Activated CD4-positive, alpha-beta memory T cell treated with anti-CD3 and anti-CD28 coated beads for 36 hours (primary cell): Measurements from ENCODE around the gene PID1. TPM values are rescaled to one million over a fixed set of nuclear protein-coding genes. Genes with fewer than 3 reads are reported as not detected.
"Not testable (repeated sequence)": the region's sequence is repeated elsewhere in the genome, so short reads cannot be mapped to it uniquely, and the experiment has no call there.

Source experiments
- CTCF ChIA-PET: fragments of 350-600 bp; sonication (Branson Sonifier 250); formaldehyde crosslinking; loops from one replicate; lab custom pipeline; 2021; ENCODE audit warnings: antibody characterized with exemption, inconsistent platforms; lab: Charles Lee
- POLR2A ChIA-PET: fragments of 350-600 bp; sonication (Branson Sonifier 250); formaldehyde crosslinking; loops from one replicate; lab custom pipeline; 2021; ENCODE audit warnings: antibody characterized with exemption; lab: Charles Lee
- DNase-seq: peaks from one replicate; pipeline ENCODE4 v3.0.0-alpha.2; 2020
- H3K27ac Mint-ChIP-seq: one replicate; pipeline ENCODE4 v1.8.0; 2021; ENCODE audit warnings: mixed read lengths
- H3K27me3 Mint-ChIP-seq: one replicate; pipeline ENCODE4 v1.8.0; 2021; ENCODE audit warnings: mixed read lengths
- H3K36me3 Mint-ChIP-seq: one replicate; pipeline ENCODE4 v1.8.0; 2021; ENCODE audit warnings: mixed read lengths
- H3K4me1 Mint-ChIP-seq: one replicate; pipeline ENCODE4 v1.8.0; 2021; ENCODE audit warnings: low read depth, mixed read lengths
- H3K4me3 Mint-ChIP-seq: one replicate; pipeline ENCODE4 v1.8.0; 2021; ENCODE audit warnings: mild to moderate bottlenecking, mixed read lengths
- H3K9me3 Mint-ChIP-seq: one replicate; pipeline ENCODE4 v1.8.0; 2021; ENCODE audit warnings: mixed read lengths
- intact Hi-C: fragments of 100-400 bp; cut with micrococcal nuclease; formaldehyde crosslinking; loops from one replicate; pipeline ENCODE4 v1.15.1; 2023
- total RNA-seq, 2 experiments: library from RNA; stranded (reverse); gene quantifications; one replicate each; pipeline ENCODE4 v1.2.3, GENCODE V29; 2021

PID1 gene
- total RNA-seq, 2 experiments from 2014 or later, result not detected

DNA sequence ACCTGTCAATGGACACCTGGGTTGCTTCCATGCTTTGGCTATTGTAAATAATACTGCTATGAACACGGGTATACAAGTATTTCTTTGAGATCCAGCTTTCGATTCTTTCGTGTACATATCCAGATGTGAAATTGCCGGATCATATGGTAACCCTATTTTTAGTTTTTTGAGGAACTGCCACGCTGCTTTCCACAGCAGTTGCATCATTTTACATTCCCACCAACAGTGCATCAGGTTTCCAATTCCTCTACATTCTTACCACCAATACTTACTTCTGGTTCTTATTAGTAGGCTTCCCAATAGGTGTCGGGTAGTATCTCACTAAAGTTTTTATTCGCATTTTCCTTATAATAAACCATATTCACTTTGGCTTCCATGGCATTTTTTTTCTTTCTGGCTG is 69.6 kb downstream of the PID1 start:
- CTCF ChIA-PET, result no interaction called here
- no peak for DNase-seq
- no peaks in the 10 kb centered on the region for H3K27me3 Mint-ChIP-seq
- H3K36me3 Mint-ChIP-seq, result no peaks in the 10 kb centered on the region
- intact Hi-C loops, result no loop called here
- POLR2A ChIA-PET, result no interaction called here
- H3K27ac Mint-ChIP-seq, result no peak overlapping the region
- no peaks in the 10 kb centered on the region for H3K4me1 Mint-ChIP-seq
- no peaks in the 10 kb centered on the region for H3K9me3 Mint-ChIP-seq
- H3K4me3 Mint-ChIP-seq, result no peak overlapping the region

DNA sequence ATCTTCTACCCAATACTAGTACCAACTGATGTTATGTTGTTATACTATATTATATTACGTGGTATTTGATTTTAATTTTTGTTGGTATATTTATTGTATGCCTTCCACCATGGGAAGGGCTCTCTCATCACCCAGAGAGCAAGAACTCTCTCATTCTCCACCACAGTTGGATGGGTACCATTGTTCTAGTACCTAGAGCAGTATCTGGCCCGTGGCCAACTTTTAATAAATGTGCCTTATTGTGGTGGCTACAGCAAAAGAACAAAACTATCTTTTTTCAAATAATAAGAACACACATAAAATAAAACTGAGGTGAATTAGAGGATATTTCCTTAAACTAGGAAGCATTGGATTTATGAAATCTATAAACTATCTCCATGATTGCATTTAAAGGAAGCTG is 71.8 kb downstream of the PID1 start:
- Mint-ChIP-seq H3K27me3 (no peaks in the 10 kb centered on the region), H3K4me1 (no peaks in the 10 kb centered on the region), H3K36me3 (no peaks in the 10 kb centered on the region), H3K4me3 (no peak overlapping the region), H3K27ac (no peak overlapping the region), H3K9me3 (no peaks in the 10 kb centered on the region)
- intact Hi-C loops, result no loop called here
- ChIA-PET CTCF (no interaction called here), POLR2A (no interaction called here)
- DNase-seq, result no peak

DNA sequence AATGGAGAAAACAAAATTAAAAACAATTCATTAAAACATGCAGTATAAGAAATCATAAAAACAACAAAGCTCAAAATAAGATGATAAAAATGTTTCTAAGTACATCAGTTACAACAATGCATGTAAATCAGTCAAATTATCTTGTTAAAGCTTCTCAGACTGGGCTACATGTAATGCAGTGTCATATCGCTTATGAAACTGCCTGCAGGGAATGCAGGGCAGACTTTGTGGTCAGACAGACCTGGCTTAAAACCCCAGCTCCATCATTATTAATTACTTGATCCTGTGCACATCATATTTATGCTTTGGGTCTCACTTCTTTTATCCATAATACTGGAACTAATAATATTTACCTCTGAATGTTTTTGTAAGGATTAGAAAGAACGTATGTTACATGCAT is 74.6 kb downstream of the PID1 start:
- DNase-seq, result no peak
- ChIA-PET CTCF (no interaction called here), POLR2A (no interaction called here)
- no peaks in the 10 kb centered on the region for H3K36me3 Mint-ChIP-seq
- no peak overlapping the region for H3K27ac Mint-ChIP-seq
- no peaks in the 10 kb centered on the region for H3K27me3 Mint-ChIP-seq
- intact Hi-C loops, result no loop called here
- H3K4me3 Mint-ChIP-seq, result no peak overlapping the region
- no peaks in the 10 kb centered on the region for H3K9me3 Mint-ChIP-seq
- H3K4me1 Mint-ChIP-seq, result no peaks in the 10 kb centered on the region

DNA sequence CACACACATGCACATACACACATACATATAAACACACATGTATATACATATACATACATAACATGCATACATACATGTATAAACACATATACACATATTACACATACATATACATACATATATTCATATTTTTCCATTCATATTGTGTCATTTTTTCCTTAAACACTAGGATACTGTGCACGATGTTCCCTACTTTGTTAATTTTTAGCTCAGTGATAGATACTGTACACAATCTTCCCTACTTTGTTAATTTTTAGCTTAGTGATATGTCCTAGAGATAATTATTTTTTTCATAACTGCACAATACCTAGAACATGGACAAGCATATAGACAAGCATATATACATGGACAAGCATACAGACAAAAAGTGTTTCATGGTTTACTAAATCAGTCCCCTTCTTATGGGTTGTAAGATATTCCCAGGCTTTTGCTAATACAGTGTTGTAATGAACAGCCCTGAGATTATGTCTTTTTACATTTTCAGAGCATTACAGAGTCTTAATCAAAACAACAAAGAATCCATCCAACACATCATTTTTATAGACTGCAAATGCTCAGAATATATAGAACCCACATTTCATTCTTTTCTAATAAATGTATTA is 75.6 kb downstream of the PID1 start:
- Mint-ChIP-seq H3K27me3 (no peaks in the 10 kb centered on the region), H3K4me1 (no peaks in the 10 kb centered on the region), H3K9me3 (no peaks in the 10 kb centered on the region), H3K4me3 (no peak overlapping the region), H3K27ac (no peak overlapping the region), H3K36me3 (no peaks in the 10 kb centered on the region)
- ChIA-PET CTCF (no interaction called here), POLR2A (no interaction called here)
- intact Hi-C loops, result no loop called here
- DNase-seq, result no peak

DNA sequence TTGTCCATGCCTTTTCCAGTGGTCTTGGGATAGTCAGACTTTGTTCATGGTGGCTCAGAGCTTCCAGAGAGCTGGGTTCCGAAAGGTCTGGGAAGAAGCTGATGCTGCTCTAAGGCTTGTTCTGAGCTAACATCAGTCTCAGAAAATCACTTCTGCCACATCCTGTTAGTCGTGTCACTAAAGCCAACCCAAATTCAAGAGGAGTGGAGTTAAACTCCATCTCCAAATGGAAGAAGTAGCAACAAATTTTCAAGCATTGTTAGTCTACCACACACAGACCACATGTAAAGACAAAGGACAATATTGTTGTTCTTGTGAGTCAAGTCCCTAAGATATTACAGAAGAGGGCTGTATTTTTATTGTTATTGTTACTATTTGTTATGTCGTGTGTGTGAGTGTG is 77.8 kb downstream of the PID1 start:
- Mint-ChIP-seq H3K27me3 (no peaks in the 10 kb centered on the region), H3K4me3 (no peak overlapping the region), H3K9me3 (no peaks in the 10 kb centered on the region), H3K4me1 (no peaks in the 10 kb centered on the region), H3K27ac (no peak overlapping the region), H3K36me3 (no peaks in the 10 kb centered on the region)
- DNase-seq, result no peak
- POLR2A ChIA-PET, result no interaction called here
- intact Hi-C loops, result no loop called here
- CTCF ChIA-PET, result no interaction called here

DNA sequence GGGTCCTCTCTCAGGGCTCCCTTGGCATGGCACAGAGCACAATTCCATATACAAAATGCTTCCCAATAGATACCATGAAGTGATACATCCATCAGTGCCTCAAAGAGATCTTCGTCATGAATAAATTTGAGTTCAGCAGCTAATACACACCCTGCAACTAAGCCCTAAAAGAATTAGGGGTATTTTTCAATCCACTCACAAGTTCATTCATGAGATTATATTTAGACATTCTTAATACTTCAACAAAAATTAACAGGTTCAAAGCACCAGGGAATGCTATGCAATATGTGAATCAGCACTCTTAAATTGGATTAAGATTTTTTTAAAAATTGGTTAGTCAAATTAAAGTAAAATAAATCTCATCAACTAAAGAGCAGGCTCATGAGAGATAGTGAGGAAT is 79.7 kb downstream of the PID1 start:
- ChIA-PET POLR2A (no interaction called here), CTCF (no interaction called here)
- Mint-ChIP-seq H3K4me3 (no peak overlapping the region), H3K9me3 (peaks cover 15% of the 10 kb centered on the region), H3K27ac (no peak overlapping the region), H3K27me3 (no peaks in the 10 kb centered on the region), H3K4me1 (no peaks in the 10 kb centered on the region), H3K36me3 (peaks cover 4% of the 10 kb centered on the region)
- intact Hi-C loops, result no loop called here
- no peak for DNase-seq

DNA sequence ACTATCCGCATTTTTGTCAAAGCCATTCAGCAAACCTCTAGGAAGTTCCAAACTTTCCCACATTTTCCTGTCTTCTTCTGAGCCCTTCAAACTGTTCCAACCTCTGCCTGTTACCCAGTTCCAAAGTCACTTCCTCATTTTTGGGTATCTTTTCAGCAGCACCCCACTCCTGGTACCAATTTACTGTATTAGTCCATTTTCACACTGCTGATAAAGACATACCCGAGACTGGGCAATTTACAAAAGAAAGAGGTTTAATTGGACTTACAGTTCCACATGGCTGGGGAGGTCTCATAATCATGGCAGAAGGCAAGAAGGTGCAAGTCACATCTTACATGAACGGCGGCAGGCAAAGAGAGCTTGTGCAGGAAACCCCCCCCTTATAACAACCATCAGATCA is 84.0 kb downstream of the PID1 start:
- CTCF ChIA-PET, H3K27ac Mint-ChIP-seq, H3K27me3 Mint-ChIP-seq, DNase-seq, intact Hi-C loops, POLR2A ChIA-PET, H3K4me1 Mint-ChIP-seq, H3K4me3 Mint-ChIP-seq, H3K36me3 Mint-ChIP-seq: not testable (repeated sequence)
- H3K9me3 Mint-ChIP-seq, result peaks cover 19% of the 10 kb centered on the region

DNA sequence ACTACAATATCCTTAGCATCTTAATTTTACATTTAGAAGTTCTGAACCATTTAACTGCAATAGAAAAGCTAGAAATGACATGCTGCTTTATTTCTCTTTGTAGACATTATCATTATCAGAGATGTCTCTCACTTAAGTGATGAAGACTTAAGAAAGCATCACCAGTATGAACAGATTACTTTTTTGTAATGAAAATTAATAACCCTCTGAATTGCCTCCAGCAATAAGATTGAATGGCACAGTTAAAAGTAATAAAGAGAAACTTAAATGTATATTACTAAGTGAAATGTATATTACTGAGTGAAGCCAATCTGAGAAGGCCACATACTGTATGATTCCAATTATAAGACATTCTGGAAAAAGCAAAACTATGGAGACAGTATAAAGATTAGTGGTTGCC is 89.4 kb downstream of the PID1 start:
- Mint-ChIP-seq H3K27me3 (no peaks in the 10 kb centered on the region), H3K9me3 (peaks cover 11% of the 10 kb centered on the region), H3K27ac (no peak overlapping the region), H3K4me3 (no peak overlapping the region), H3K4me1 (no peaks in the 10 kb centered on the region), H3K36me3 (no peaks in the 10 kb centered on the region)
- intact Hi-C loops, result no loop called here
- no peak for DNase-seq
- CTCF ChIA-PET, result no interaction called here
- POLR2A ChIA-PET, result no interaction called here

DNA sequence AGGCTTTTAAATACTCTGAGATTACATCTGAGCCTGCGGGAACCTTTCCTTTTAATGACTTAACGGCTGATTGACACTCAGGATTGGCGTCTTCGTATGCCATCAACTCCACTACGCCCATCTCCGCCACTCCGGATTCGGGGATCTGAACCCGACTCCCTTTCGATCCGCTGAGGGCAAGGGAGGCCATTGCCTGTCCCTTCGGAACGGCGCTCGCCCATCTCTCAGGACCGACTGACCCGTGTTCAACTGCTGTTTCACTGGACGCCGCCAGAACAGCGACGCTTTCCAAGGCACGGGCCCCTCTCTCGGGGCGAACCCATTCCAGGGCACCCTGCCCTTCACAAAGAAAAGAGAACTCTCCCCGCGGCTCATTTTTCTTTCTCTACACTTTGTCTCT is 90.4 kb downstream of the PID1 start:
- CTCF ChIA-PET, result no interaction called here

DNA sequence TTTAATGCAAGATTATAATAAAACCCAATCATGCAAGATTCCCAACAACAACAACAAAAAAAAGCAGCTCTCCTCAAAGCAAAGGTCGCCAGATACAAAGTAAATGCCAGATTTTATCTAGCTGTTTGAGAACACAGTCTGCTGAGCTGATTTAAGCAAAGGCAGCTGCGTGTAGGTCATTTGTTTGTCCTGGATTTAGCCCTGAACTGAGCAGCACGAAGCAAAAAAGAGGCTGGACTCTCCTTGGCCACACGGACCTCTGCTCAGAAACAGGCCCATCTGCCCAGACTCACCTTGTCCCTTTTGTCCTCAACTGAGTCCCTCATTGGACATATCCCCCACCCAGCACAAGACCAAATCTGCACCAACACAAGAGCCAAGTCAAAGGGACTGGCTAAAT is 91.5 kb downstream of the PID1 start:
- H3K27ac Mint-ChIP-seq, result no peak overlapping the region

More for the DNA sequence above, 90.4 kb downstream of the PID1 start:
- no peaks in the 10 kb centered on the region for H3K4me1 Mint-ChIP-seq
- peaks cover 7% of the 10 kb centered on the region for H3K9me3 Mint-ChIP-seq
- H3K27ac Mint-ChIP-seq, result no peak overlapping the region
- H3K36me3 Mint-ChIP-seq, result no peaks in the 10 kb centered on the region
- no peaks in the 10 kb centered on the region for H3K27me3 Mint-ChIP-seq
- no peak overlapping the region for H3K4me3 Mint-ChIP-seq
- no peak for DNase-seq
- POLR2A ChIA-PET, result no interaction called here
- intact Hi-C loops, result no loop called here

DNA sequence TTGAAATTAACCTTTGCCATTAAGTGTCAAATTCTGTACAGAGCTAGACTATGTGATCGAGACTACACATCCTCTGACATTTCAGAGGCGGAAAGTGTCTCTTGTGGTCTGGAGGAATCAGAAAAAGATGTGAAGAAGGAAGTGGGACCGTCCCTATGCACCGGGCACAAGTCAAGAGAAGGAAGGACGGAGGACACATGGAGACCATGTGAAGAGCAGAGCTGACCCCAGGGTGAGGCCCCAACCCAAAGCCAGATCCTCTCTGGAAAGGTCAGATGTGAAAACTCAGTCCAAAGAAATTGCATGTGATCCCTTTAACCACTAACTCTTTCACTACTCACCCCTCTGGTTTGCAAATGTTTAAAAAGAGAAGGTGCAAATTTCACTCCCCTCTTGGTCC is 92.4 kb downstream of the PID1 start:
- Mint-ChIP-seq H3K27ac (no peak overlapping the region), H3K27me3 (no peaks in the 10 kb centered on the region), H3K36me3 (no peaks in the 10 kb centered on the region), H3K4me1 (no peaks in the 10 kb centered on the region), H3K9me3 (peaks cover 8% of the 10 kb centered on the region), H3K4me3 (no peak overlapping the region)
- no peak for DNase-seq
- ChIA-PET POLR2A (no interaction called here), CTCF (no interaction called here)
- intact Hi-C loops, result no loop called here

More for the DNA sequence above, 91.5 kb downstream of the PID1 start:
- H3K4me1 Mint-ChIP-seq, result no peaks in the 10 kb centered on the region
- DNase-seq, result no peak
- ChIA-PET POLR2A (no interaction called here), CTCF (no interaction called here)
- peaks cover 5% of the 10 kb centered on the region for H3K9me3 Mint-ChIP-seq
- H3K27me3 Mint-ChIP-seq, result no peaks in the 10 kb centered on the region
- H3K36me3 Mint-ChIP-seq, result no peaks in the 10 kb centered on the region
- intact Hi-C loops, result no loop called here
- no peak overlapping the region for H3K4me3 Mint-ChIP-seq

DNA sequence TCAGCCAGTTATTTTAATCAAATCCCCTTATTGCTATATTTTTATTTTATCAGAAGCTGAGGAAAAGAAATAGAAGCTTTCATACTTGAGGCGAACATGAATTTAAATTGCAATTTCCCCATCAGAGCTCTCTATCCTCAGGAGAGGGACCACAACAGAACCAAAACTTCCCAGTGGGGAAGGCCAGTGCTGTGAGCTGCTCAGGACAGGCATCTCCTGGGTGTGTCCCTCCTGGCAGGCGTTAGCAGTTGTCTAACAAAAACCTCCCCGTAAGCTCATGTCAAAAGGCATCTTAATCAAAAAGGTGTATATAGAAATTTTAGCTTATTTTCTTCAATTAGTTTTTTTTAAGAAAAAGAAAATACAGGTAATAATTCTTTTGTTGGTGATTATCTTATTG is 93.0 kb downstream of the PID1 start:
- intact Hi-C loops, result no loop called here
- Mint-ChIP-seq H3K9me3 (peaks cover 8% of the 10 kb centered on the region), H3K27me3 (no peaks in the 10 kb centered on the region)

DNA sequence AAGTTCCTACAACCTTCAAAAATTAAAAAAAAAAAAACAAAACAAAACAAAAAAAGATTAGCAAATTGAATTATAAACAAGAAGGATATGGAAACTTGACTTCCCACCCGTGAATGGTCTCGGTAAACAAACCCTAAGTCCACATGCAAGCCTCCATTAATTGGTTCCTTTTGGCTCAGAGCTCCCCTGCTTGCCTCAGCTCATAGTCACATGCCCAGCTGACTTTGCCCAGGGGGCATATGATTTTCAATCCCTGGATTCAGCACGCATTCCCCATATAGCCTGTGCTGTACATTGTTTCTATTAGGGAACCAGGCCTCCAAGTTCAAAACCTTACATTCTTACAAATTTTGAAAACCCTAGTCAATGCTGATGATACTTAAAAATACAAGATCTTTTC is 95.0 kb downstream of the PID1 start:
- CTCF ChIA-PET, result no interaction called here
- Mint-ChIP-seq H3K4me3 (no peak overlapping the region), H3K9me3 (peaks cover 8% of the 10 kb centered on the region), H3K27ac (no peak overlapping the region), H3K27me3 (no peaks in the 10 kb centered on the region), H3K36me3 (no peaks in the 10 kb centered on the region), H3K4me1 (no peaks in the 10 kb centered on the region)
- intact Hi-C loops, result no loop called here
- POLR2A ChIA-PET, result no interaction called here
- DNase-seq, result no peak

More for the DNA sequence above, 93.0 kb downstream of the PID1 start:
- Mint-ChIP-seq H3K36me3 (no peaks in the 10 kb centered on the region), H3K27ac (no peak overlapping the region), H3K4me1 (no peaks in the 10 kb centered on the region), H3K4me3 (no peak overlapping the region)
- ChIA-PET CTCF (no interaction called here), POLR2A (no interaction called here)
- no peak for DNase-seq
